Measurements from ENCODE around the gene SNX13.

The SNX13 gene

GRCh38 chr7:17879075-17879661 lies 61.1 kb downstream of the SNX13 start:
- Histone ChIP-seq H3K27ac (ENCODE audit: low read length) (no peak overlapping the region), H3K27me3 (ENCODE audit: control insufficient read depth in 1 of 2, insufficient read depth in 2 of 2, low read length in 2 of 2) (no peaks in the 10 kb centered on the region), H3K9me3 (ENCODE audit: control insufficient read depth in 2 of 2, low read length in 2 of 2) (no peaks in the 10 kb centered on the region), H3K4me1 (ENCODE audit: control insufficient read depth, insufficient read depth, low read length) (no peaks in the 10 kb centered on the region), H3K9ac (ENCODE audit: low read length in 2 of 2) (no peak overlapping the region), H3K4me3 (ENCODE audit: low read length in 2 of 2) (no peak overlapping the region), H3K36me3 (ENCODE audit: control insufficient read depth in 2 of 2, insufficient read depth in 2 of 2, low read length in 2 of 2) (peaks cover 2 to 6% of the 10 kb centered on the region in 2 donors)

DNA sequence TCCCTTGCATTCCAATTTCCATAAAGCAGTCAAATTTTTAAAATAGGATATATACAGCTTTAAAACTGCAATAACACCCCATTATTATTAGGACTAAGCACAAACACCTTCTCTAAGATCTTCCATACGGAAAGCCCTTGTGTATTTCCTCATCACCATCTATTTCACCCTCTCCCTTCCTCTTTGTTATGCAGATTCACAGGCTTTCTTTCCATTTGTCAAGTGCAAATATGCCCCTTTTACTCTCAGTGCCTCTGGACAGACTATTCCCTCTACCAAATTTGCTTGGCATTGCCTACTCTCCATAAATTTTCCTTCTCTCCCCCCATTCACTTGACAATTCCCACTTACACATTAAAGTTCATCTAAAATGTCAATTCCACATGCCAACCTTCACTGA lies 61.7 kb downstream of the SNX13 start:
- no peaks in the 10 kb centered on the region for H3K9me3 ChIP-seq (ENCODE audit: control insufficient read depth in 2 of 2, low read length in 2 of 2)
- no peaks in the 10 kb centered on the region for H3K27me3 ChIP-seq (ENCODE audit: control insufficient read depth in 1 of 2, insufficient read depth in 2 of 2, low read length in 2 of 2)
- no peak overlapping the region for H3K27ac ChIP-seq (ENCODE audit: low read length)
- H3K4me3 ChIP-seq (ENCODE audit: low read length in 2 of 2) = no peak overlapping the region
- no peak overlapping the region for H3K9ac ChIP-seq (ENCODE audit: low read length in 2 of 2)
- H3K36me3 ChIP-seq (ENCODE audit: control insufficient read depth in 2 of 2, insufficient read depth in 2 of 2, low read length in 2 of 2) = peaks cover 2 to 6% of the 10 kb centered on the region in 2 donors
- H3K4me1 ChIP-seq (ENCODE audit: control insufficient read depth, insufficient read depth, low read length) = no peaks in the 10 kb centered on the region

- H3K27me3 ChIP-seq (ENCODE audit: control insufficient read depth in 1 of 2, insufficient read depth in 2 of 2, low read length in 2 of 2) = no peaks in the 10 kb centered on the region
- H3K36me3 ChIP-seq (ENCODE audit: control insufficient read depth in 2 of 2, insufficient read depth in 2 of 2, low read length in 2 of 2) = peaks cover 0 to 5% of the 10 kb centered on the region in 2 donors
Observed at GRCh38 chr7:17871815-17872533, 68.3 kb downstream of the SNX13 start.

DNA sequence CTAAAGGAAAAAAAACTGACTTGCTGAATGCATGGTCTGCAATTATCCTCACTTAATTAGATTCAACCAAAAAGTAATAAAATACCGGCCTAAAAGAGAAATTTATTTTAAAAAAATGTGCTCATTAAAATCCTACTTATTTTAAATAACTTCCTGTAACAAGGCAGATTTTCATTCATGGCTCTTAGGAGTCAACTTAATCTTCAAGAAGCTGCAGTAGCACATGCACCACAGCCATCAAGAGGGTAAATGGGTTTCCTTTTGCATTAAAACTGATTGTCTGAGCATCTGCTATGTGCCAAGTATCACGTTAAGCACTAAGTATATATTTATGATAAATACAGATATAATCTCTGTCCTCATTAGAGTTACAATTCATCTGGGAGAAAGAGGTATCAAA lies 69.9 kb downstream of the SNX13 start:
- H3K4me3 ChIP-seq (ENCODE audit: low read length in 2 of 2) = no peak overlapping the region
- no peak overlapping the region for H3K27ac ChIP-seq (ENCODE audit: low read length)
- peaks cover 0 to 14% of the 10 kb centered on the region in 2 donors for H3K36me3 ChIP-seq (ENCODE audit: control insufficient read depth in 2 of 2, insufficient read depth in 2 of 2, low read length in 2 of 2)
- H3K9ac ChIP-seq (ENCODE audit: low read length in 2 of 2) = no peak overlapping the region
- H3K9me3 ChIP-seq (ENCODE audit: control insufficient read depth in 2 of 2, low read length in 2 of 2) = no peaks in the 10 kb centered on the region
- no peaks in the 10 kb centered on the region for H3K4me1 ChIP-seq (ENCODE audit: control insufficient read depth, insufficient read depth, low read length)
- no peaks in the 10 kb centered on the region for H3K27me3 ChIP-seq (ENCODE audit: control insufficient read depth in 1 of 2, insufficient read depth in 2 of 2, low read length in 2 of 2)

More at GRCh38 chr7:17871815-17872533, 68.3 kb downstream of the SNX13 start:
- no peak overlapping the region for H3K4me3 ChIP-seq (ENCODE audit: low read length in 2 of 2)
- no peaks in the 10 kb centered on the region for H3K4me1 ChIP-seq (ENCODE audit: control insufficient read depth, insufficient read depth, low read length)
- H3K27ac ChIP-seq (ENCODE audit: low read length) = no peak overlapping the region
- H3K9ac ChIP-seq (ENCODE audit: low read length in 2 of 2) = no peak overlapping the region
- H3K9me3 ChIP-seq (ENCODE audit: control insufficient read depth in 2 of 2, low read length in 2 of 2) = no peaks in the 10 kb centered on the region

DNA sequence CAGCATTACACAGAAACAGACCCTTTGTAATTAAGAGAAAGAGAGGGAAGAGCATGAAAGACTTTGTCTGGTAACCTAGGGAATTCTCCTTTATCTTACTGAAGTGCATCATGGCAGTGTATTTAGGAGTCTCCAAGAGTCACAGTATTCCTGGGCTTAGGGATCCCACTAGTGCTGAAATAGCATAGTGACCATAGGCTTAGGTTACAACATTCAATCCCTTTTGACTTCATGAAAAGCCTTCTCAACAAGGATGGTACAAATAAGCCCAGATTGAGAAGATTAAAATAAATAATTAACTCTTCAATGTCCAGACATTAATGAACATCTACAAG lies 76.5 kb downstream of the SNX13 start:
- no peak overlapping the region for H3K27ac ChIP-seq (ENCODE audit: low read length)
- no peak overlapping the region for H3K4me3 ChIP-seq (ENCODE audit: low read length in 2 of 2)
- H3K9ac ChIP-seq (ENCODE audit: low read length in 2 of 2) = no peak overlapping the region
- H3K9me3 ChIP-seq (ENCODE audit: control insufficient read depth in 2 of 2, low read length in 2 of 2) = no peaks in the 10 kb centered on the region
- no peaks in the 10 kb centered on the region for H3K27me3 ChIP-seq (ENCODE audit: control insufficient read depth in 1 of 2, insufficient read depth in 2 of 2, low read length in 2 of 2)
- no peaks in the 10 kb centered on the region for H3K4me1 ChIP-seq (ENCODE audit: control insufficient read depth, insufficient read depth, low read length)
- H3K36me3 ChIP-seq (ENCODE audit: control insufficient read depth in 2 of 2, insufficient read depth in 2 of 2, low read length in 2 of 2) = peaks cover 11 to 27% of the 10 kb centered on the region in 2 donors

GRCh38 chr7:17863095-17863808 lies 77.0 kb downstream of the SNX13 start:
- peaks cover 11 to 27% of the 10 kb centered on the region in 2 donors for H3K36me3 ChIP-seq (ENCODE audit: control insufficient read depth in 2 of 2, insufficient read depth in 2 of 2, low read length in 2 of 2)
- no peak overlapping the region for H3K9ac ChIP-seq (ENCODE audit: low read length in 2 of 2)
- H3K9me3 ChIP-seq (ENCODE audit: control insufficient read depth in 2 of 2, low read length in 2 of 2) = no peaks in the 10 kb centered on the region
- H3K27ac ChIP-seq (ENCODE audit: low read length) = no peak overlapping the region
- H3K27me3 ChIP-seq (ENCODE audit: control insufficient read depth in 1 of 2, insufficient read depth in 2 of 2, low read length in 2 of 2) = no peaks in the 10 kb centered on the region
- H3K4me1 ChIP-seq (ENCODE audit: control insufficient read depth, insufficient read depth, low read length) = no peaks in the 10 kb centered on the region
- H3K4me3 ChIP-seq (ENCODE audit: low read length in 2 of 2) = no peak overlapping the region

DNA sequence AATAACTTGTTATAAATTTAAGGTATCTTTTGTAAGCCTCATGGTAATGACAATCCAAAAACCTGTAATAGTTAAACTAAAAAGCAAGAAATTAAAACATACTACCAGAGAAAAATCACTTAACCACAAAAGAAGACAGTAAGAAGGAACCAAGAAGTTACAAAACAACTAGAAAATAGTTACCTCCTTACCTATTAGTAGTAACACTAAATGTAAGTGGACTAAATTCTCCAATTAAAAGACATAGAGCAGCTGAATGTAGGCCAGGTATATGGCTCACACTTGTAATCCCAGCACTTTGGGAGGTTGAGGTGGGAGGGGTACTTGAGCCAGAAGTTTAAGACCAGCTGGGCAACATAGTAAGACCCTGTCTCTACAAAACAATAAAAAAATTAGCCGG lies 84.0 kb downstream of the SNX13 start:
- Histone ChIP-seq H3K9me3 (ENCODE audit: control insufficient read depth in 2 of 2, low read length in 2 of 2) (no peaks in the 10 kb centered on the region), H3K27me3 (ENCODE audit: control insufficient read depth in 1 of 2, insufficient read depth in 2 of 2, low read length in 2 of 2) (no peaks in the 10 kb centered on the region), H3K9ac (ENCODE audit: low read length in 2 of 2) (no peak overlapping the region), H3K4me1 (ENCODE audit: control insufficient read depth, insufficient read depth, low read length) (no peaks in the 10 kb centered on the region), H3K36me3 (ENCODE audit: control insufficient read depth in 2 of 2, insufficient read depth in 2 of 2, low read length in 2 of 2) (peaks cover 0 to 9% of the 10 kb centered on the region in 2 donors), H3K27ac (ENCODE audit: low read length) (no peak overlapping the region), H3K4me3 (ENCODE audit: low read length in 2 of 2) (no peak overlapping the region)

- no peak overlapping the region for H3K4me3 ChIP-seq (ENCODE audit: low read length in 2 of 2)
Observed at GRCh38 chr7:17855202-17855601, 85.1 kb downstream of the SNX13 start.

DNA sequence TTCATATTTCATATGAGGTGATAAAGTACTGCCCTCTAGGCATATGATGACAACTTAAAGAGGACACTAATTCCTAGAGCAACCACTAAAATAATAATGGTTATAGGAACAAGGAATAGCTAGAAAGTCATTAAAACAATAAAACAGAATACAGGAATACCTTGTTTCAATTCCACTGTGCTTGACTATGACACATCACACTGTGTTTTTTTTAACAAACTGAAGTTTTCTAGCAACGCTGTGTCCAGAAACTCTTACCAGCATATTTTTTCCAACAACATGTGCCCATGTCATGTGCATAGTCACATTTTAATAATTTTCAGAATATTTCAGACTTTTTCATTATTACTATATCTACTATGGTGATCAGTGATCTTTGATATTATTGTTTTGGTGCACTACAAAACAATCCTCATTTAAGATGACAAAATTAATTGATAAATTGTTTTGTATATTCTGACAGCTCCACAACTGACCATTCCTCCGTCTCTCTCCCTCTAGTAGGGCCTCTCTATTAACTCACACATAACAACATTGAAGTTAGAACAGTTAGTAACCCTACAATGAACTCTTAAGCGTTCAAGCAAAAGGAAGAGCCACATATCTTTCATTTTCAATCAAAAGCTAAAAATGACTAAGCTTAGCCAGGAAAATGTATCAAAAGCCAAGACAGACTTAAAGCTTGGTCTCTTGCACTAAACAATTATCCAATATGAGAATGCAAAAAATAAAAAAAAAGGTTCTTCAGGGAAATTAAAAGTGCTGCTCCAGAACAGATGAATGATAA lies 85.8 kb downstream of the SNX13 start:
- no peak overlapping the region for H3K9ac ChIP-seq (ENCODE audit: low read length in 2 of 2)
- H3K27ac ChIP-seq (ENCODE audit: low read length) = no peak overlapping the region
- H3K4me3 ChIP-seq (ENCODE audit: low read length in 2 of 2) = no peak overlapping the region
- no peaks in the 10 kb centered on the region for H3K9me3 ChIP-seq (ENCODE audit: control insufficient read depth in 2 of 2, low read length in 2 of 2)
- no peaks in the 10 kb centered on the region for H3K27me3 ChIP-seq (ENCODE audit: control insufficient read depth in 1 of 2, insufficient read depth in 2 of 2, low read length in 2 of 2)
- no peaks in the 10 kb centered on the region for H3K4me1 ChIP-seq (ENCODE audit: control insufficient read depth, insufficient read depth, low read length)
- H3K36me3 ChIP-seq (ENCODE audit: control insufficient read depth in 2 of 2, insufficient read depth in 2 of 2, low read length in 2 of 2) = no peaks in the 10 kb centered on the region

More at GRCh38 chr7:17855202-17855601, 85.1 kb downstream of the SNX13 start:
- Histone ChIP-seq H3K27me3 (ENCODE audit: control insufficient read depth in 1 of 2, insufficient read depth in 2 of 2, low read length in 2 of 2) (no peaks in the 10 kb centered on the region), H3K4me1 (ENCODE audit: control insufficient read depth, insufficient read depth, low read length) (no peaks in the 10 kb centered on the region), H3K27ac (ENCODE audit: low read length) (no peak overlapping the region), H3K36me3 (ENCODE audit: control insufficient read depth in 2 of 2, insufficient read depth in 2 of 2, low read length in 2 of 2) (no peaks in the 10 kb centered on the region), H3K9me3 (ENCODE audit: control insufficient read depth in 2 of 2, low read length in 2 of 2) (no peaks in the 10 kb centered on the region), H3K9ac (ENCODE audit: low read length in 2 of 2) (no peak overlapping the region)

- H3K4me1 ChIP-seq (ENCODE audit: control insufficient read depth, insufficient read depth, low read length) = no peaks in the 10 kb centered on the region
- no peak overlapping the region for H3K27ac ChIP-seq (ENCODE audit: low read length)
- peaks cover 0 to 6% of the 10 kb centered on the region in 2 donors for H3K36me3 ChIP-seq (ENCODE audit: control insufficient read depth in 2 of 2, insufficient read depth in 2 of 2, low read length in 2 of 2)
- H3K27me3 ChIP-seq (ENCODE audit: control insufficient read depth in 1 of 2, insufficient read depth in 2 of 2, low read length in 2 of 2) = no peaks in the 10 kb centered on the region
- no peaks in the 10 kb centered on the region for H3K9me3 ChIP-seq (ENCODE audit: control insufficient read depth in 2 of 2, low read length in 2 of 2)
- H3K4me3 ChIP-seq (ENCODE audit: low read length in 2 of 2) = no peak overlapping the region
- no peak overlapping the region for H3K9ac ChIP-seq (ENCODE audit: low read length in 2 of 2)
Observed at GRCh38 chr7:17852361-17852760, 87.9 kb downstream of the SNX13 start.

All from stomach smooth muscle (tissue), 2 donors.